Activated T-helper 9 cell treated with anti-CD3 and anti-CD28 coated beads, Interleukin-2, amount 50 U/mL, for 16 hours (primary cell): ENCODE results near the gene RAB3IL1.
A peak's percentile ranks its signal among the peaks of the same experiment; 100 is the strongest.
"Not testable (repeated sequence)": the region's sequence is repeated elsewhere in the genome, so short reads cannot be mapped to it uniquely, and the experiment has no call there.

Experiments used
- DNase-seq: peaks from one replicate; pipeline ENCODE4 v3.0.0-alpha.2; 2020; ENCODE audit warnings: low read depth

Gene RAB3IL1

GRCh38 chr11:61953632-61954031 lies 36.3 kb upstream of the RAB3IL1 start:
- not testable (repeated sequence) for DNase-seq

GRCh38 chr11:61952882-61953281 lies 35.5 kb upstream of the RAB3IL1 start:
- DNase-seq, result no peak

GRCh38 chr11:61951484-61952135 lies 34.2 kb upstream of the RAB3IL1 start:
- no peak for DNase-seq

- DNase-seq, result no peak
Observed at GRCh38 chr11:61950035-61950547, 32.7 kb upstream of the RAB3IL1 start, which contains the start of gene BEST1. BEST1 (plus strand) TSS chr11:61950351; CDS start chr11:61951807, 1,456 bp downstream.

- DNase-seq, result no peak
Observed at GRCh38 chr11:61949169-61950034, 32.0 kb upstream of the RAB3IL1 start.

- no peak for DNase-seq
Observed at GRCh38 chr11:61948505-61948904, 31.1 kb upstream of the RAB3IL1 start.

GRCh38 chr11:61947486-61948210 lies 30.3 kb upstream of the RAB3IL1 start:
- DNase-seq, result peak; percentile 39

GRCh38 chr11:61946894-61947293 lies 29.5 kb upstream of the RAB3IL1 start:
- DNase-seq, result no peak

GRCh38 chr11:61945191-61945590 lies 27.8 kb upstream of the RAB3IL1 start:
- DNase-seq, result no peak

GRCh38 chr11:61940466-61940865 lies 23.1 kb upstream of the RAB3IL1 start:
- no peak for DNase-seq

- DNase-seq, result no peak
Observed at GRCh38 chr11:61935861-61936260, 18.5 kb upstream of the RAB3IL1 start.

GRCh38 chr11:61930933-61931332 lies 13.6 kb upstream of the RAB3IL1 start:
- DNase-seq, result no peak

- no peak for DNase-seq
Observed at GRCh38 chr11:61928606-61929005, 11.2 kb upstream of the RAB3IL1 start.

- no peak for DNase-seq
Observed at GRCh38 chr11:61927501-61927900, 10.1 kb upstream of the RAB3IL1 start.

GRCh38 chr11:61926235-61926634 lies 8.9 kb upstream of the RAB3IL1 start:
- DNase-seq, result no peak

- no peak for DNase-seq
Observed at GRCh38 chr11:61925736-61926135, 8.4 kb upstream of the RAB3IL1 start.

GRCh38 chr11:61924064-61924455 lies 6.7 kb upstream of the RAB3IL1 start:
- no peak for DNase-seq

- no peak for DNase-seq
Observed at GRCh38 chr11:61923166-61924063, 6.0 kb upstream of the RAB3IL1 start.

- DNase-seq, result no peak
Observed at GRCh38 chr11:61922539-61922938, 5.2 kb upstream of the RAB3IL1 start.

GRCh38 chr11:61921446-61921845 lies 4.1 kb upstream of the RAB3IL1 start:
- DNase-seq, result no peak
